SK-N-SH treated with all-trans-retinoic acid at 6 μM for 48 hours (cell line): ENCODE results near the gene ALK.

ENCODE experiments used
- ATAC-seq: fragments of 200-7000 bp; cut with Tn5 transposase; 3 replicates; pipeline ENCODE4 v1.9.1; 2020; ENCODE audit warnings: mild to moderate bottlenecking, moderate library complexity
- ARNTL ChIP-seq: fragments of 450-650 bp; formaldehyde crosslinking; IDR thresholded peaks from 2 replicates; pipeline ENCODE4 v1.5.0; 2020; ENCODE audit warnings: low read depth, mild to moderate bottlenecking, moderate library complexity, borderline replicate concordance
- BACH2 ChIP-seq: fragments of 250-450 bp; sonication (Bioruptor Pico); IDR thresholded peaks from 2 replicates; pipeline ENCODE4 v1.9.0; 2021; ENCODE audit warnings: mild to moderate bottlenecking, borderline replicate concordance
- CSDC2 ChIP-seq: fragments of 250-450 bp; sonication (Bioruptor Pico); IDR thresholded peaks from 2 replicates; pipeline ENCODE4 v1.5.0; 2020; ENCODE audit warnings: mild to moderate bottlenecking, moderate library complexity
- ESRRG ChIP-seq: fragments of 250-450 bp; sonication (Bioruptor Pico); IDR thresholded peaks from 2 replicates; pipeline ENCODE4 v1.6.1; 2021; ENCODE audit warnings: mild to moderate bottlenecking
- GLIS3 ChIP-seq: fragments of 250-450 bp; sonication (Bioruptor Pico); IDR thresholded peaks from 2 replicates; pipeline ENCODE4 v1.5.0; 2020; ENCODE audit warnings: mild to moderate bottlenecking, moderate library complexity
- ISL1 ChIP-seq: fragments of 250-450 bp; sonication (Bioruptor Pico); IDR thresholded peaks from 2 replicates; pipeline ENCODE4 v2.1.2; 2022; ENCODE audit warnings: mild to moderate bottlenecking, moderate library complexity
- OSR1 ChIP-seq: fragments of 250-450 bp; sonication (Bioruptor Pico); IDR thresholded peaks from 2 replicates; pipeline ENCODE4 v1.8.0; 2022; ENCODE audit warnings: moderate library complexity, mild to moderate bottlenecking, inconsistent platforms
- PPARA ChIP-seq: fragments of 250-450 bp; sonication (Bioruptor Pico); IDR thresholded peaks from 2 replicates; pipeline ENCODE4 v1.5.0; 2020; ENCODE audit warnings: mild to moderate bottlenecking, borderline replicate concordance
- RARB ChIP-seq: fragments of 250-450 bp; sonication (Bioruptor Pico); IDR thresholded peaks from 2 replicates; pipeline ENCODE4 v1.8.0; 2021; ENCODE audit warnings: mild to moderate bottlenecking, moderate library complexity
- SNAI2 ChIP-seq: fragments of 250-450 bp; sonication (Bioruptor Pico); IDR thresholded peaks from 2 replicates; pipeline ENCODE4 v1.5.0; 2020; ENCODE audit warnings: mild to moderate bottlenecking, moderate library complexity
- TCF4 ChIP-seq: fragments of 250-450 bp; sonication (Bioruptor Pico); IDR thresholded peaks from 2 replicates; pipeline ENCODE4 v1.8.0; 2021; ENCODE audit warnings: mild to moderate bottlenecking, moderate library complexity, borderline replicate concordance
- TOX ChIP-seq: fragments of 250-450 bp; sonication (Bioruptor Pico); IDR thresholded peaks from 2 replicates; pipeline ENCODE4 v1.8.0; 2021; ENCODE audit warnings: mild to moderate bottlenecking, moderate library complexity, borderline replicate concordance
- ZC3H10 ChIP-seq: fragments of 250-450 bp; sonication (Bioruptor Pico); IDR thresholded peaks from 2 replicates; pipeline ENCODE4 v1.5.1; 2021; ENCODE audit warnings: mild to moderate bottlenecking, moderate library complexity
- ZFP3 ChIP-seq: fragments of 250-450 bp; sonication (Bioruptor Pico); IDR thresholded peaks from 2 replicates; pipeline ENCODE4 v1.5.0; 2020; ENCODE audit warnings: mild to moderate bottlenecking, moderate library complexity
- ZNF565 ChIP-seq: fragments of 450-650 bp; formaldehyde crosslinking; conservative IDR thresholded peaks from 2 replicates; pipeline ENCODE4 v1.5.0; 2020; ENCODE audit warnings: low read depth, mild to moderate bottlenecking, moderate library complexity
- ZNF70 ChIP-seq: fragments of 450-650 bp; formaldehyde crosslinking; IDR thresholded peaks from 2 replicates; pipeline ENCODE4 v1.5.0; 2020; ENCODE audit warnings: mild to moderate bottlenecking, moderate library complexity
- ZNF8 ChIP-seq: fragments of 450-650 bp; formaldehyde crosslinking; IDR thresholded peaks from 2 replicates; pipeline ENCODE4 v1.5.0; 2020; ENCODE audit warnings: mild to moderate bottlenecking, moderate library complexity
- TF ChIP-seq, protein P1 (sequence below): fragments of 250-450 bp; sonication (Bioruptor Pico); IDR thresholded peaks from 2 replicates; pipeline ENCODE4 v1.8.0; 2021; ENCODE audit warnings: low read depth, mild to moderate bottlenecking, moderate library complexity, borderline replicate concordance
- TF ChIP-seq, protein P2 (sequence below): fragments of 250-450 bp; sonication (Bioruptor Pico); IDR thresholded peaks from 2 replicates; pipeline ENCODE4 v1.5.1; 2021; ENCODE audit warnings: mild to moderate bottlenecking, moderate library complexity
- TF ChIP-seq, protein P3 (sequence below): fragments of 250-450 bp; sonication (Bioruptor Pico); IDR thresholded peaks from 2 replicates; pipeline ENCODE4 v1.5.1; 2020; ENCODE audit warnings: low read depth, mild to moderate bottlenecking, moderate library complexity
- TF ChIP-seq, protein P4 (sequence below): fragments of 250-450 bp; sonication (Bioruptor Pico); IDR thresholded peaks from 2 replicates; pipeline ENCODE4 v1.8.0; 2020; ENCODE audit warnings: mild to moderate bottlenecking, moderate library complexity, borderline replicate concordance

The ALK gene

DNA sequence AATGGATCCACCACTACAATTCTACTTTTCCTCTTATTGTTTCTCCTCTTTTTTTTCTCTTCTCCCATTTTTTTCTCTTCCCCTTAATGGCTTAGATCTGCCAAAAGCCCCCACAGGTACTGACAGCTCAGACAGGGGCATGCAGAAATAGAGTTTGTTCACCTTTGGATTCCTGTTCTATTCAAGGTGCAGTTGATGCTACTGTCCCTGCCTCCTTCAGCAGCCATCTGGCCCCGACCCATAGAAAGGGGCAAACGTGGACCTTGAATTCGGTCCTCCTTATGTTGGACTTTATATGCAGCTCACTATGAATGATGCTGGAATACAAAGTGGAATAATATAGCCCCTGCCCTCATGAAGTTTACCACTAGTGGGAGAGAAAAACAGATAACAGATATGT is 27.7 kb upstream of the ALK start:
- ATAC-seq = no peak
- TF ChIP-seq, protein P1, sequence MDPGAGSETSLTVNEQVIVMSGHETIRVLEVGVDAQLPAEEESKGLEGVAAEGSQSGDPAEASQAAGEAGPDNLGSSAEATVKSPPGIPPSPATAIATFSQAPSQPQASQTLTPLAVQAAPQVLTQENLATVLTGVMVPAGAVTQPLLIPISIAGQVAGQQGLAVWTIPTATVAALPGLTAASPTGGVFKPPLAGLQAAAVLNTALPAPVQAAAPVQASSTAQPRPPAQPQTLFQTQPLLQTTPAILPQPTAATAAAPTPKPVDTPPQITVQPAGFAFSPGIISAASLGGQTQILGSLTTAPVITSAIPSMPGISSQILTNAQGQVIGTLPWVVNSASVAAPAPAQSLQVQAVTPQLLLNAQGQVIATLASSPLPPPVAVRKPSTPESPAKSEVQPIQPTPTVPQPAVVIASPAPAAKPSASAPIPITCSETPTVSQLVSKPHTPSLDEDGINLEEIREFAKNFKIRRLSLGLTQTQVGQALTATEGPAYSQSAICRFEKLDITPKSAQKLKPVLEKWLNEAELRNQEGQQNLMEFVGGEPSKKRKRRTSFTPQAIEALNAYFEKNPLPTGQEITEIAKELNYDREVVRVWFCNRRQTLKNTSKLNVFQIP (CRISPR knock-in tag) = no peak
- TF ChIP-seq GLIS3 (CRISPR knock-in tag) = no peak
- TF ChIP-seq ISL1 (CRISPR knock-in tag) = no peak
- no peak for TF ChIP-seq ZC3H10
- no peak for TF ChIP-seq PPARA
- no peak for TF ChIP-seq ESRRG (CRISPR knock-in tag)
- no peak for TF ChIP-seq ZNF565 (CRISPR knock-in tag)
- TF ChIP-seq TOX (CRISPR knock-in tag) = no peak
- TF ChIP-seq RARB (CRISPR knock-in tag) = no peak
- no peak for TF ChIP-seq ARNTL (CRISPR knock-in tag)
- TF ChIP-seq BACH2 (CRISPR knock-in tag) = no peak
- TF ChIP-seq, protein P2, sequence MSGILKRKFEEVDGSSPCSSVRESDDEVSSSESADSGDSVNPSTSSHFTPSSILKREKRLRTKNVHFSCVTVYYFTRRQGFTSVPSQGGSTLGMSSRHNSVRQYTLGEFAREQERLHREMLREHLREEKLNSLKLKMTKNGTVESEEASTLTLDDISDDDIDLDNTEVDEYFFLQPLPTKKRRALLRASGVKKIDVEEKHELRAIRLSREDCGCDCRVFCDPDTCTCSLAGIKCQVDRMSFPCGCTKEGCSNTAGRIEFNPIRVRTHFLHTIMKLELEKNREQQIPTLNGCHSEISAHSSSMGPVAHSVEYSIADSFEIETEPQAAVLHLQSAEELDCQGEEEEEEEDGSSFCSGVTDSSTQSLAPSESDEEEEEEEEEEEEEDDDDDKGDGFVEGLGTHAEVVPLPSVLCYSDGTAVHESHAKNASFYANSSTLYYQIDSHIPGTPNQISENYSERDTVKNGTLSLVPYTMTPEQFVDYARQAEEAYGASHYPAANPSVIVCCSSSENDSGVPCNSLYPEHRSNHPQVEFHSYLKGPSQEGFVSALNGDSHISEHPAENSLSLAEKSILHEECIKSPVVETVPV (CRISPR knock-in tag) = no peak
- TF ChIP-seq SNAI2 (CRISPR knock-in tag) = no peak
- TF ChIP-seq OSR1 (CRISPR knock-in tag) = no peak
- no peak for TF ChIP-seq CSDC2 (CRISPR knock-in tag)
- TF ChIP-seq ZNF8 = no peak
- TF ChIP-seq, protein P3, sequence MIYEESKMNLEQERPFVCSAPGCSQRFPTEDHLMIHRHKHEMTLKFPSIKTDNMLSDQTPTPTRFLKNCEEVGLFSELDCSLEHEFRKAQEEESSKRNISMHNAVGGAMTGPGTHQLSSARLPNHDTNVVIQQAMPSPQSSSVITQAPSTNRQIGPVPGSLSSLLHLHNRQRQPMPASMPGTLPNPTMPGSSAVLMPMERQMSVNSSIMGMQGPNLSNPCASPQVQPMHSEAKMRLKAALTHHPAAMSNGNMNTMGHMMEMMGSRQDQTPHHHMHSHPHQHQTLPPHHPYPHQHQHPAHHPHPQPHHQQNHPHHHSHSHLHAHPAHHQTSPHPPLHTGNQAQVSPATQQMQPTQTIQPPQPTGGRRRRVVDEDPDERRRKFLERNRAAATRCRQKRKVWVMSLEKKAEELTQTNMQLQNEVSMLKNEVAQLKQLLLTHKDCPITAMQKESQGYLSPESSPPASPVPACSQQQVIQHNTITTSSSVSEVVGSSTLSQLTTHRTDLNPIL (CRISPR knock-in tag) = no peak

DNA sequence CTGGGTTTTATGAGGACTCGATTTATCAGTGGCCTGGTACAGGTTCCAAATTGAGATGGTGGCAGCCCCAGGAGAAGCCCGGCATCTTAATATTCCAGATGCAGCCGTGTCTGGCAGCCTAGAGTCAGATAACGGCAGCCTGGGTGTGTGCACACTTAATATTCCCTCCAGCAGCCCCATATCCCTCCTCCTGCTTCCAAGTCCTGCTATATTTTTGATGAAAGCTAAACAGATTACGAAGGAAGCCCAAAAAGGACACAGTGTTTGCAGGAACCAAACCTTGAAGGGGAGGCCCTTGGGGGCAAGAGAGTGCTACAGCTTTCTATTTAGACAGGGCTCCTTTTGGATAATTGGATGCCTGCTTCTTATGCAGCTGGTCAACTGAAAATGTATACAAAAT is 25.1 kb upstream of the ALK start:
- ATAC-seq = no peak
- TF ChIP-seq BACH2 (CRISPR knock-in tag) = no peak
- TF ChIP-seq, all 23 proteins: peak for 0

DNA sequence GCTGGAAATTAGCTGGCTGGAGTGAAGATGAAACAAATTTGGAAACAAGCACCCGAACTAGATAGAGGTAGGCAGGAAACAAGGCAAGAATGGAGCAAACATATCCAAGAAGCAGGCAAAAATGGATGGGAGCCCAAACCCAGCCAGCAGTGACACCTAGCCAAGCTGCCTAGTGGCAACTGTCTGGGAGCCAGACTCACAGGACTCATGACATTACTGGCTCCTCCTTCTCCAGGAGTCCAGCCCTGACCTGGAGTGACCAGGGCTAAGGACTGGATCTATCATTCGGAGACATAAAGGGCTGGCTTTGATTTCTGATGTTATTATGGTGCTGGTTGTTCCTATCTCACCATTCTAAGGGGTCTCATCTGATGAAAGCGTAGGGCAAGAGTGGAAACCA is 21.3 kb upstream of the ALK start:
- TF ChIP-seq, protein P1 (CRISPR knock-in tag) = no peak
- TF ChIP-seq BACH2 (CRISPR knock-in tag) = no peak
- TF ChIP-seq ZC3H10 = no peak
- no peak for ATAC-seq

DNA sequence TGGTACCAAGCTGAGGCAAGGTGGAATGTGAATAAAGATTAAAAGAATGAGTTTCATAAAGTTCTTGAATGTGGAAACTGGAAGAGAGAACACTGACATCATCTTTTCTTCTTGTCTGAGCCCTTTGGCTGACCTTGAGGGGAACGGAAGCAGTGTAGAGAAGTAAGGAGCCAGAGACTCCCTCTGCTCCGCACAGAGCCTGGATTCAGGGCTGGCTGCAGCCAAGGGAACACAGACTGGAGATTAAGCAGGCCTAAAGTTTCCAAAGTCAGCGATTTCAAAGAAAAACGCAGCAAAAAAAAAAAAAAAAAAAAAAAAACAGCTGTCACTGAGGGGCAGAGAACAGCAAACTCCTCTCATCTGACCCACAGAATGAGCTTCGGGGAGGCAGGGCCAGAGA is 19.3 kb upstream of the ALK start:
- no peak for ATAC-seq
- no peak for TF ChIP-seq ZFP3
- no peak for TF ChIP-seq ZNF8
- no peak for TF ChIP-seq OSR1 (CRISPR knock-in tag)
- TF ChIP-seq, protein P4, sequence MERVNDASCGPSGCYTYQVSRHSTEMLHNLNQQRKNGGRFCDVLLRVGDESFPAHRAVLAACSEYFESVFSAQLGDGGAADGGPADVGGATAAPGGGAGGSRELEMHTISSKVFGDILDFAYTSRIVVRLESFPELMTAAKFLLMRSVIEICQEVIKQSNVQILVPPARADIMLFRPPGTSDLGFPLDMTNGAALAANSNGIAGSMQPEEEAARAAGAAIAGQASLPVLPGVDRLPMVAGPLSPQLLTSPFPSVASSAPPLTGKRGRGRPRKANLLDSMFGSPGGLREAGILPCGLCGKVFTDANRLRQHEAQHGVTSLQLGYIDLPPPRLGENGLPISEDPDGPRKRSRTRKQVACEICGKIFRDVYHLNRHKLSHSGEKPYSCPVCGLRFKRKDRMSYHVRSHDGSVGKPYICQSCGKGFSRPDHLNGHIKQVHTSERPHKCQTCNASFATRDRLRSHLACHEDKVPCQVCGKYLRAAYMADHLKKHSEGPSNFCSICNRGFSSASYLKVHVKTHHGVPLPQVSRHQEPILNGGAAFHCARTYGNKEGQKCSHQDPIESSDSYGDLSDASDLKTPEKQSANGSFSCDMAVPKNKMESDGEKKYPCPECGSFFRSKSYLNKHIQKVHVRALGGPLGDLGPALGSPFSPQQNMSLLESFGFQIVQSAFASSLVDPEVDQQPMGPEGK (CRISPR knock-in tag) = no peak
- TF ChIP-seq ARNTL (CRISPR knock-in tag) = no peak
- no peak for TF ChIP-seq TCF4 (CRISPR knock-in tag)
- TF ChIP-seq, protein P1 (CRISPR knock-in tag) = no peak
- TF ChIP-seq GLIS3 (CRISPR knock-in tag) = no peak
- TF ChIP-seq CSDC2 (CRISPR knock-in tag) = no peak
- no peak for TF ChIP-seq PPARA
- TF ChIP-seq ZNF70 (CRISPR knock-in tag) = no peak
